Fibroblast of pulmonary artery (primary cell): ENCODE data around the gene ETFB.

ENCODE experiments used
- DNase-seq: peaks from one replicate; pipeline ENCODE4 v3.0.0-alpha.2; 2010; ENCODE audit warnings: low read depth
- H3K4me3 ChIP-seq: replicated peaks from 2 replicates; pipeline ENCODE4 v1.5.1; 2011; ENCODE audit warnings: low read depth, mild to moderate bottlenecking, control low read depth, low read length, moderate library complexity
- CTCF ChIP-seq: IDR thresholded peaks from 2 replicates; pipeline ENCODE4 v1.5.1; 2011; ENCODE audit warnings: mild to moderate bottlenecking, control low read depth, low read length, inconsistent platforms; ENCODE audit errors: missing control alignments

ETFB gene

GRCh38 chr19:51372649-51373504 lies 6.7 kb upstream of the ETFB start, which contains the start of gene NKG7:
TSS of gene NKG7 (minus strand) at chr19:51372654. CDS start at chr19:51372535, 119 bp downstream.
- DNase-seq = no peak

GRCh38 chr19:51372021-51372648 lies 5.9 kb upstream of the ETFB start:
- no peak overlapping the region for H3K4me3 ChIP-seq
- DNase-seq = no peak
- no peak for TF ChIP-seq CTCF

More at GRCh38 chr19:51372649-51373504, 6.7 kb upstream of the ETFB start, which contains the start of gene NKG7:
- H3K4me3 ChIP-seq = no peak within 1 kb of the TSS
- TF ChIP-seq CTCF = no peak

- no peak for TF ChIP-seq CTCF
- no peak for DNase-seq
- H3K4me3 ChIP-seq = no peak overlapping the region
These were observed 5.0 kb upstream of the ETFB start for GRCh38 chr19:51371186-51371690.

GRCh38 chr19:51370230-51370629 lies 4.0 kb upstream of the ETFB start:
- no peak overlapping the region for H3K4me3 ChIP-seq
- DNase-seq = no peak
- no peak for TF ChIP-seq CTCF

GRCh38 chr19:51368366-51369282 lies 2.4 kb upstream of the ETFB start, which contains the start of gene CLDND2:
TSS of gene CLDND2 (minus strand) at chr19:51369003. CDS start at chr19:51368577, 426 bp downstream.
- H3K4me3 ChIP-seq = peak within 1 kb of the TSS; percentile 80
- TF ChIP-seq CTCF = no peak
- no peak for DNase-seq

GRCh38 chr19:51367565-51368365 lies 1.6 kb upstream of the ETFB start:
- no peak for TF ChIP-seq CTCF
- peak overlapping the region; percentile 80 for H3K4me3 ChIP-seq
- peak; percentile 99 for DNase-seq
